PFSK-1 (cell line): ENCODE results near the gene ESRRG.

ENCODE experiments used
- POLR2AphosphoS5 ChIP-seq: IDR thresholded peaks from 2 replicates; pipeline ENCODE4 v1.6.1; 2012; ENCODE audit warnings: low read depth, mild to moderate bottlenecking, control low read depth, low read length, moderate library complexity
- REST ChIP-seq, 2 experiments: IDR thresholded peaks; 2 replicates each; pipeline versions ENCODE4 v1.6.1 to v1.8.0; 2011 to 2012; ENCODE audit warnings: low read depth in 2 of 2, low read length in 2 of 2, control low read depth in 1 of 2, inconsistent platforms in 1 of 2, mild to moderate bottlenecking in 1 of 2, moderate library complexity in 1 of 2; ENCODE audit not compliant: insufficient read depth in 1 of 2
- SIN3A ChIP-seq: IDR thresholded peaks from 2 replicates; pipeline ENCODE4 v1.6.1; 2012; ENCODE audit warnings: mild to moderate bottlenecking, low read length, moderate library complexity, borderline replicate concordance; ENCODE audit not compliant: insufficient read depth
- TAF1 ChIP-seq: IDR thresholded peaks from 2 replicates; pipeline ENCODE4 v1.6.1; 2012; ENCODE audit warnings: low read length, control low read depth, borderline replicate concordance; ENCODE audit not compliant: insufficient read depth

GRCh38 chr1:216476341-216476740 is 246.9 kb downstream of the ESRRG start:
- no peak for TF ChIP-seq TAF1
- no peak for TF ChIP-seq POLR2AphosphoS5
- TF ChIP-seq SIN3A: no peak
- TF ChIP-seq REST (IDR thresholded peaks at IDR 0.05; ENCODE audit: insufficient read depth in 1 of 2, low read depth in 2 of 2, low read length in 2 of 2): no peak
